ENCODE results near the gene SMIM1. TPM values are rescaled to one million over a fixed set of nuclear protein-coding genes. Genes with fewer than 3 reads are reported as not detected.

Gene SMIM1
- total and polyA plus RNA-seq, 2 experiments from 2014 or later: 20.9 to 25.8 TPM

- H3K36me3 ChIP-seq: peaks cover 17% of the 10 kb centered on the region
- no peak for DNase-seq (ENCODE audit: low read depth in 1 of 2, low spot score in 1 of 2)
- H3K27ac ChIP-seq: peak overlapping the region; percentile 4
- no peaks in the 10 kb centered on the region for H3K4me1 ChIP-seq (ENCODE audit: low read depth)
- no peaks in the 10 kb centered on the region for H3K27me3 ChIP-seq
- H3K4me3 ChIP-seq: no peak overlapping the region
- TF ChIP-seq CTCF (IDR thresholded peaks at IDR 0.05; ENCODE audit: low read depth, low read length): no peak
- no peaks in the 10 kb centered on the region for H3K9me3 ChIP-seq (ENCODE audit: low read depth)
Measured at GRCh38 chr1:3789421-3790300, 17.1 kb downstream of the SMIM1 start.

DNA sequence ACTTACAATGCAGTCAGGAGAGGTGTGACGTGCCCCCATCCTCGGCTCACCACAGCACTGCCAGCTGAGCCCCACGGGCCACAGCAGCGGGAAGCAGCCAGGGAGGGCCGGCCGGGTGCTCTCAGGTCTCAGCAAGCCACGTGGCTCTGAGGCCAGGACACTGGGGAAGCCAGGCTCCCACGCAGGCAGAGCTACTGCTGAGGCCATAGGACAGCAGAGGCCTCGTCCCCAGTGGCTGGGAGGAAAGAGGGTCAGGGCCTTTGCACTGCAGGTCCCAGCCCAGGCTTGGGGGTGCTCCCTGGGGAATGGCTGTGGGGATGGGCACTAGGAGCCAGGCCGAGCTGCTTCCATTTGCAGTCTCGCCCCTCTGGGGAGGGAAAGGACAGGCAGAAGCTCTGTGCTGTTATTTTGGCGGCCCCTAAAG lies 18.0 kb downstream of the SMIM1 start:
- H3K36me3 ChIP-seq: peaks cover 13% of the 10 kb centered on the region
- H3K27me3 ChIP-seq: no peaks in the 10 kb centered on the region
- no peaks in the 10 kb centered on the region for H3K9me3 ChIP-seq (ENCODE audit: low read depth)
- TF ChIP-seq CTCF (IDR thresholded peaks at IDR 0.05; ENCODE audit: low read depth, low read length): no peak
- H3K4me1 ChIP-seq (ENCODE audit: low read depth): peaks cover 7% of the 10 kb centered on the region
- no peak overlapping the region for H3K4me3 ChIP-seq
- H3K27ac ChIP-seq: peak overlapping the region; percentile 4
- no peak for DNase-seq (ENCODE audit: low read depth in 1 of 2, low spot score in 1 of 2)

DNA sequence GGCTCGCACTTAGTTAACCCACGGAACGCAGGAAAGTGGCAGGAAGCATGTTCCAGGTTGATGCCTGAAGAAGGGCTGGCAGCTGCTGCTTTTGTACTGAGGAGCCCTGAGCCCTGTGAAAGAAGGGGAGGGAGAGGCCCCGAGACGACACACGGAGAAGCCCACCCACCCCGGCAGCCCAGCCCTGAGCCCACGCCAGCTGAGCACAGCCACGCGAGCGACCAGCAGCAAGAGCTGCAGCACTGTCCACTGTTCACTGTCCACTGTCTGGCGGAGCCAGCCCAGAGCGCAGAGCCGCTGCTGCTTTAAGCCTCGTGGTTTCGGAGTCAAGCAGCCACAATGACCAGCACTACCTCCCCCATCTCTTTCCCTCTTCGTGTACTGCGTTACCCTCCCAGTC lies 18.4 kb downstream of the SMIM1 start:
- H3K27ac ChIP-seq: peak overlapping the region; percentile 4

GRCh38 chr1:3795453-3796214 lies 23.1 kb downstream of the SMIM1 start:
- no peaks in the 10 kb centered on the region for H3K9me3 ChIP-seq (ENCODE audit: low read depth)
- H3K4me3 ChIP-seq: peak overlapping the region; percentile 90
- DNase-seq (ENCODE audit: low read depth in 1 of 2, low spot score in 1 of 2): peak in 1 of 2 donors; percentile 42
- no peak for TF ChIP-seq CTCF (IDR thresholded peaks at IDR 0.05; ENCODE audit: low read depth, low read length)
- no peaks in the 10 kb centered on the region for H3K36me3 ChIP-seq
- H3K27ac ChIP-seq: peak overlapping the region; percentile 67
- H3K4me1 ChIP-seq (ENCODE audit: low read depth): peaks cover 7% of the 10 kb centered on the region
- peaks cover 9% of the 10 kb centered on the region for H3K27me3 ChIP-seq

More for the DNA sequence above, 18.4 kb downstream of the SMIM1 start:
- peaks cover 10% of the 10 kb centered on the region for H3K36me3 ChIP-seq
- H3K27me3 ChIP-seq: no peaks in the 10 kb centered on the region
- DNase-seq (ENCODE audit: low read depth in 1 of 2, low spot score in 1 of 2): no peak
- H3K4me3 ChIP-seq: no peak overlapping the region
- peaks cover 7% of the 10 kb centered on the region for H3K4me1 ChIP-seq (ENCODE audit: low read depth)
- TF ChIP-seq CTCF (IDR thresholded peaks at IDR 0.05; ENCODE audit: low read depth, low read length): no peak
- no peaks in the 10 kb centered on the region for H3K9me3 ChIP-seq (ENCODE audit: low read depth)

GRCh38 chr1:3796215-3797061 lies 23.9 kb downstream of the SMIM1 start, which contains the start of gene LRRC47:
LRRC47 (minus strand) TSS chr1:3796498; CDS start chr1:3796476, 22 bp downstream.
- Histone ChIP-seq H3K4me1 (ENCODE audit: low read depth) (peaks cover 7% of the 10 kb centered on the region), H3K27ac (peak within 1 kb of the TSS; percentile 67), H3K36me3 (no peaks in the 10 kb centered on the region), H3K27me3 (peaks cover 10% of the 10 kb centered on the region), H3K9me3 (ENCODE audit: low read depth) (no peaks in the 10 kb centered on the region), H3K4me3 (peak within 1 kb of the TSS; percentile 90)
- no peak for TF ChIP-seq CTCF (IDR thresholded peaks at IDR 0.05; ENCODE audit: low read depth, low read length)
- DNase-seq (ENCODE audit: low read depth in 1 of 2, low spot score in 1 of 2): peak; percentile 93 to 96

All from cardiac muscle cell (in vitro differentiated cells and primary cell).